Measurements from ENCODE around the gene ARID5B.

Gene ARID5B

GRCh38 chr10:62115842-62116241, 214.3 kb downstream of the ARID5B start:
- no peak for DNase-seq

- no peak for DNase-seq
Observed at GRCh38 chr10:62116896-62117295, 215.4 kb downstream of the ARID5B start.

GRCh38 chr10:62121187-62121530, 219.7 kb downstream of the ARID5B start:
- no peak for DNase-seq

GRCh38 chr10:62127975-62128374, 226.5 kb downstream of the ARID5B start:
- no peak for DNase-seq

- no peak for DNase-seq
Observed at GRCh38 chr10:62130948-62131347, 229.4 kb downstream of the ARID5B start.

GRCh38 chr10:62131724-62132123, 230.2 kb downstream of the ARID5B start:
- DNase-seq = no peak

- no peak for DNase-seq
Observed at GRCh38 chr10:62133618-62134017, 232.1 kb downstream of the ARID5B start.

GRCh38 chr10:62136931-62137330, 235.4 kb downstream of the ARID5B start:
- DNase-seq = no peak
